GM23248 (cell line): ENCODE measurements around the gene TRMT44. TPM values are rescaled to one million over a fixed set of nuclear protein-coding genes. Genes with fewer than 3 reads are reported as not detected.
A peak's percentile ranks its signal among the peaks of the same experiment; 100 is the strongest.

Experiments used
- DNase-seq: peaks from one replicate; pipeline ENCODE4 v3.0.0-alpha.2; 2015
- H2AFZ ChIP-seq: fragments of 200-600 bp; sonication (generic); 2 replicates; pipeline ENCODE4 v1.6.1; 2016; ENCODE audit warnings: antibody characterized with exemption
- H3F3A ChIP-seq: fragments of 200-600 bp; sonication (generic); 2 replicates; pipeline ENCODE4 v1.6.1; 2016; ENCODE audit warnings: mild to moderate bottlenecking, antibody characterized with exemption, mixed run types; ENCODE audit not compliant: insufficient read depth
- H3K27ac ChIP-seq: fragments of 200-600 bp; sonication (generic); 2 replicates; pipeline ENCODE4 v1.5.1; 2016; ENCODE audit warnings: mild to moderate bottlenecking
- H3K27me3 ChIP-seq: fragments of 200-600 bp; sonication (generic); replicated peaks from 2 replicates; pipeline ENCODE4 v1.6.1; 2016; ENCODE audit warnings: mild to moderate bottlenecking; ENCODE audit not compliant: insufficient read depth
- H3K36me3 ChIP-seq: fragments of 200-600 bp; sonication (generic); 2 replicates; pipeline ENCODE4 v1.6.1; 2016; ENCODE audit warnings: low read depth, mild to moderate bottlenecking
- H3K4me1 ChIP-seq: fragments of 200-600 bp; sonication (generic); 2 replicates; pipeline ENCODE4 v1.6.1; 2016; ENCODE audit warnings: mild to moderate bottlenecking; ENCODE audit not compliant: insufficient read depth
- H3K4me2 ChIP-seq: fragments of 200-600 bp; sonication (generic); one replicate; pipeline ENCODE4 v1.6.1; 2016; ENCODE audit warnings: mild to moderate bottlenecking; ENCODE audit not compliant: unreplicated experiment
- H3K4me3 ChIP-seq: fragments of 200-600 bp; sonication (generic); 2 replicates; pipeline ENCODE4 v1.5.1; 2016; ENCODE audit warnings: mild to moderate bottlenecking
- H3K79me2 ChIP-seq: fragments of 200-600 bp; sonication (generic); 2 replicates; pipeline ENCODE4 v1.6.1; 2016; ENCODE audit warnings: mild to moderate bottlenecking; ENCODE audit not compliant: insufficient read depth
- H3K9ac ChIP-seq: fragments of 200-600 bp; sonication (generic); 2 replicates; pipeline ENCODE4 v1.6.1; 2016; ENCODE audit warnings: mild to moderate bottlenecking
- H3K9me2 ChIP-seq: fragments of 200-600 bp; sonication (generic); 2 replicates; pipeline ENCODE4 v1.6.1; 2016; ENCODE audit warnings: mixed run types, mild to moderate bottlenecking, moderate library complexity; ENCODE audit not compliant: insufficient read depth
- H3K9me3 ChIP-seq: fragments of 200-600 bp; sonication (generic); one replicate; pipeline ENCODE4 v1.6.1; 2017; ENCODE audit warnings: low read depth
- H4K20me1 ChIP-seq: fragments of 200-600 bp; sonication (generic); 2 replicates; pipeline ENCODE4 v1.6.0; 2016; ENCODE audit not compliant: insufficient read depth
- EZH2 ChIP-seq: fragments of 200-600 bp; sonication (generic); IDR thresholded peaks from 2 replicates; pipeline ENCODE4 v1.6.1; 2018; ENCODE audit warnings: antibody characterized with exemption, mild to moderate bottlenecking; ENCODE audit not compliant: insufficient read depth, poor library complexity, severe bottlenecking
- EZH2phosphoT487 ChIP-seq: fragments of 200-600 bp; sonication (generic); IDR thresholded peaks from 2 replicates; pipeline ENCODE4 v1.6.1; 2018; ENCODE audit warnings: antibody characterized with exemption, moderate library complexity, mild to moderate bottlenecking, low read depth; ENCODE audit not compliant: insufficient read depth
- WGBS, 2 experiments: methylation state at CpG; one replicate each; pipeline ENCODE4 v1.1.6; 2015 to 2017; ENCODE audit warnings: low lambda C conversion rate in 2 of 2, low coverage in 1 of 2; ENCODE audit errors: missing lambda C conversion rate in 2 of 2; 5-methylcytosine and 5-hydroxymethylcytosine counted together
- in situ Hi-C: fragments of 300-500 bp; cut with MboI; formaldehyde crosslinking; loops from 2 replicates; pipeline ENCODE4 v1.15.0; 2020
- polyA plus RNA-seq: library from polyadenylated mRNA; unstranded; fragments of >200 nt; fragmentation: Nextera tagmentation; extraction: Ambion mirVana; gene quantifications from 2 replicates; pipeline ENCODE4 v1.2.1, GENCODE V29; 2016
- small RNA-seq: library from RNA; depleted of rRNA; stranded (forward); fragments of <200 nt; gene quantifications from one replicate; pipeline ENCODE3, GENCODE V24; 2014; ENCODE audit warnings: low read depth, low replicate concordance
- total RNA-seq: library from RNA; depleted of rRNA; stranded (reverse); fragments of >200 nt; shearing (Covaris generic); gene quantifications from 2 replicates; pipeline ENCODE4 v1.2.3, GENCODE V29; 2014; rRNA removed

The TRMT44 gene
- total and polyA plus RNA-seq, 2 experiments from 2014 or later: 4.1 to 12.0 TPM

GRCh38 chr4:8525383-8526120, 85.0 kb downstream of the TRMT44 start:
- Histone ChIP-seq H3K4me1 (peaks cover 16% of the 10 kb centered on the region), H3K9ac (peak overlapping the region; percentile 41; the same call in 1 of the 2 replicates), H3K27me3 (no peaks in the 10 kb centered on the region; the same call in 1 of the 2 replicates), H3K4me2 (peak overlapping the region; percentile 20), H3K27ac (peak overlapping the region; percentile 44), H3F3A (no peaks in the 10 kb centered on the region), H4K20me1 (no peaks in the 10 kb centered on the region), H3K9me2 (no peaks in the 10 kb centered on the region), H3K79me2 (no peaks in the 10 kb centered on the region), H3K9me3 (no peaks in the 10 kb centered on the region), H3K4me3 (no peak overlapping the region), H3K36me3 (no peaks in the 10 kb centered on the region), H2AFZ (peak overlapping the region; percentile 52)
- DNase-seq: peak; percentile 66
- in situ Hi-C loops: no loop called here
- TF ChIP-seq EZH2phosphoT487 (no peak), EZH2 (no peak)
- WGBS, 2 experiments: 34 to 36% methylated on average over 16 of the region's 16 CpGs

Small RNA genes lying within 50 kb of the gene (small RNA-seq; reads per million reads assigned to genes)
- not detected for gene RNA5SP152

Other genes starting within 250 kb of the TRMT44 start
- gene SH3TC1, start 241.5 kb upstream of the TRMT44 start, total RNA-seq: 6.5 and 9.9 TPM in 2 replicates
- gene SH3TC1, start 241.5 kb upstream of the TRMT44 start, polyA plus RNA-seq: 0.57 and 2.3 TPM in 2 replicates
- gene HTRA3, start 171.0 kb upstream of the TRMT44 start, total RNA-seq: 3.2 and 5.9 TPM in 2 replicates
- 5.2 and 5.7 TPM in 2 replicates for gene HTRA3, start 171.0 kb upstream of the TRMT44 start, polyA plus RNA-seq
- gene ACOX3, start 54 bp upstream of the TRMT44 start, total RNA-seq: 33.8 and 48.4 TPM in 2 replicates
- 24.7 and 25.1 TPM in 2 replicates for gene ACOX3, start 54 bp upstream of the TRMT44 start, polyA plus RNA-seq
- not detected in 2 replicates for gene GPR78, start 139.6 kb downstream of the TRMT44 start, total RNA-seq
- 0.05 TPM in 2 replicates for gene GPR78, start 139.6 kb downstream of the TRMT44 start, polyA plus RNA-seq
- gene CPZ, start 152.0 kb downstream of the TRMT44 start, total RNA-seq: 13.4 and 14.0 TPM in 2 replicates
- gene CPZ, start 152.0 kb downstream of the TRMT44 start, polyA plus RNA-seq: 19.0 and 19.3 TPM in 2 replicates